Right atrium auricular region (tissue), 2 donors: ENCODE measurements around the gene CCDC83. TPM values are rescaled to one million over a fixed set of nuclear protein-coding genes. Genes with fewer than 3 reads are reported as not detected.
"Not testable (repeated sequence)": the region's sequence is repeated elsewhere in the genome, so short reads cannot be mapped to it uniquely, and the experiment has no call there.

Experiments
- DNase-seq: peaks from one replicate; pipeline ENCODE4 v3.0.0-alpha.2; 2019; ENCODE audit warnings: low spot score
- H3K27ac ChIP-seq, 2 donors: fragments of 200-600 bp; sonication (generic); 1 replicate in 1 of 2; 2 replicates in 1 of 2; pipeline ENCODE4 v1.5.1; 2016 to 2019
- H3K27me3 ChIP-seq, 2 donors: fragments of 200-600 bp; sonication (generic); one replicate each; pipeline versions ENCODE4 v1.5.1 to v1.6.0; 2017 to 2019
- H3K36me3 ChIP-seq: fragments of 200-600 bp; sonication (generic); one replicate; pipeline ENCODE4 v1.5.1; 2016
- H3K4me1 ChIP-seq, 2 donors: fragments of 200-600 bp; sonication (generic); one replicate each; pipeline versions ENCODE4 v1.5.1 to v1.6.0; 2017 to 2019
- H3K4me3 ChIP-seq, 2 donors: fragments of 200-600 bp; sonication (generic); 1 replicate in 1 of 2; 2 replicates in 1 of 2; pipeline ENCODE4 v1.5.1; 2017 to 2019; ENCODE audit warnings: mild to moderate bottlenecking in 1 of 2, moderate library complexity in 1 of 2
- H3K9me3 ChIP-seq, 2 donors: fragments of 200-600 bp; sonication (generic); one replicate each; pipeline ENCODE4 v1.5.1; 2019
- total RNA-seq, 2 donors: library from RNA; depleted of rRNA; stranded (reverse); fragments of >200 nt; gene quantifications; one replicate each; pipeline ENCODE4 v1.1.0, GENCODE V29; 2016
- TF ChIP-seq, protein P1 (sequence below), 2 donors: fragments of 200-600 bp; sonication (generic); IDR thresholded peaks; one replicate each; pipeline ENCODE4 v1.5.1; 2019; ENCODE audit warnings: antibody characterized with exemption in 2 of 2

The CCDC83 gene
- total RNA-seq, 2 donors from 2014 or later = not detected

DNA sequence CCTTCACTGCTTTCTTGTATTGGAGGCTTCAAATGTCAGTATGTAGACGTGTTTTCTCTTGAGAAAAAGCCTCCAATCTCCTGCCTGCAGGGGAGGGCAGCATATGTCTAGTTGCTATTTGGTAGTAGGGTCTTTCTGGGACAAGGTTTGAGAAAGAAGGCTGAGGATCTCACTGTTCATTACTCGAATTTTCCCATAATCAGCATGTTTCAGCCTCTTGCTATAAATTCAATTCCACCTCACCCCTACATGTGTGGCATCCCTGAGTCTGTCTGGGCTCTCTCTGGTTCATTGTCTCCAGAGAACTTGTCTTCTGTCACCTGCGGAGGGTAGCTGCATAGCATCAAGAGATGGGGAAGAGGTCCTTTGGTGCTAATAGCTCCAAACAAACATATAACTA lies 19.5 kb upstream of the CCDC83 start:
- no peak overlapping the region for H3K4me3 ChIP-seq
- H3K9me3 ChIP-seq = peaks cover 0 to 10% of the 10 kb centered on the region in 2 donors
- TF ChIP-seq, protein P1, sequence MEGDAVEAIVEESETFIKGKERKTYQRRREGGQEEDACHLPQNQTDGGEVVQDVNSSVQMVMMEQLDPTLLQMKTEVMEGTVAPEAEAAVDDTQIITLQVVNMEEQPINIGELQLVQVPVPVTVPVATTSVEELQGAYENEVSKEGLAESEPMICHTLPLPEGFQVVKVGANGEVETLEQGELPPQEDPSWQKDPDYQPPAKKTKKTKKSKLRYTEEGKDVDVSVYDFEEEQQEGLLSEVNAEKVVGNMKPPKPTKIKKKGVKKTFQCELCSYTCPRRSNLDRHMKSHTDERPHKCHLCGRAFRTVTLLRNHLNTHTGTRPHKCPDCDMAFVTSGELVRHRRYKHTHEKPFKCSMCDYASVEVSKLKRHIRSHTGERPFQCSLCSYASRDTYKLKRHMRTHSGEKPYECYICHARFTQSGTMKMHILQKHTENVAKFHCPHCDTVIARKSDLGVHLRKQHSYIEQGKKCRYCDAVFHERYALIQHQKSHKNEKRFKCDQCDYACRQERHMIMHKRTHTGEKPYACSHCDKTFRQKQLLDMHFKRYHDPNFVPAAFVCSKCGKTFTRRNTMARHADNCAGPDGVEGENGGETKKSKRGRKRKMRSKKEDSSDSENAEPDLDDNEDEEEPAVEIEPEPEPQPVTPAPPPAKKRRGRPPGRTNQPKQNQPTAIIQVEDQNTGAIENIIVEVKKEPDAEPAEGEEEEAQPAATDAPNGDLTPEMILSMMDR (IDR thresholded peaks at IDR 0.05) = no peak
- DNase-seq = no peak
- no peaks in the 10 kb centered on the region for H3K36me3 ChIP-seq
- no peaks in the 10 kb centered on the region for H3K4me1 ChIP-seq
- H3K27ac ChIP-seq = no peak overlapping the region
- no peaks in the 10 kb centered on the region for H3K27me3 ChIP-seq

DNA sequence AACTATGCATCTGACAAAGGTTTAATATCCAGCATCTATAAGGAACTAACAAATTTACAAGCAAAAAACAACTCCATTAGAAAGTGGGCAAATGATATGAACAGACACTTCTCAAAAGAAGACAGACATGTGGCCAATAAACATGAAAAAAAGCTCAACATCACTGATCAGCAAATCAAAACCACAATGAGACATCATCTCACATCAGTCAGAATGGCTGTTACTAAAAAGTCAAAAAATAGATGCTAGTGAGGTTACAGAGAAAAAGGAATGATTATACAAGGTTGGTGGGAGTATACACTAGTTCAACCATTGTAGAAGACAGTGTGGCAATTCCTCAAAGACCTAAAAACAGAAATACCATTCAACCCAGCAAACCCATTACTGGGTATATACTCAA lies 14.3 kb upstream of the CCDC83 start:
- not testable (repeated sequence) for H3K36me3 ChIP-seq, H3K27me3 ChIP-seq, H3K4me3 ChIP-seq, DNase-seq, H3K4me1 ChIP-seq, H3K9me3 ChIP-seq, H3K27ac ChIP-seq

DNA sequence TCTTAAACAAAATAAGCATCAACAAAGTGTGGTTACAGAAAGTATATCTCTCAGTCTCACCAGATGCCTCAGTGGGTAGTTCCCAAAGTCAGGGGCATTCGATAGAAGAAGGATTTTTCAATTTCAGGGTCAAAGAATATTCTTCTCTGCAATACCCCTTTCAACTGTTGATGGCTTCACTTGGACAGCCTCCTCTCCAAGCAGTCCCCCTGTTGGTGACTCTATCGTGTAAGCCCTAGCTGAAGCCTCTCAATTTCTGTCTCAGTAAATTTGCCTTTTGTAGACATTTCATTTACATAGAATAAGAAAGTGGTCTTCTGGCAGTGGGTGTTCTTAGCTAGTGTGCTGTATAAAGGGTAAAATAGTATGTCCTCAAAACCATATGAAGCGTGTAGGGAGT lies 11.3 kb upstream of the CCDC83 start:
- DNase-seq = no peak
- no peaks in the 10 kb centered on the region for H3K36me3 ChIP-seq
- no peaks in the 10 kb centered on the region for H3K27me3 ChIP-seq
- no peak overlapping the region for H3K4me3 ChIP-seq
- no peaks in the 10 kb centered on the region for H3K9me3 ChIP-seq
- TF ChIP-seq, protein P1 (IDR thresholded peaks at IDR 0.05) = no peak
- no peaks in the 10 kb centered on the region for H3K4me1 ChIP-seq
- H3K27ac ChIP-seq = no peak overlapping the region

- Histone ChIP-seq H3K27ac (no peak overlapping the region), H3K36me3 (no peaks in the 10 kb centered on the region), H3K4me1 (no peaks in the 10 kb centered on the region), H3K4me3 (no peak overlapping the region), H3K27me3 (no peaks in the 10 kb centered on the region), H3K9me3 (no peaks in the 10 kb centered on the region)
- TF ChIP-seq, protein P1 (IDR thresholded peaks at IDR 0.05) = no peak
- DNase-seq = no peak
These were observed 10.6 kb upstream of the CCDC83 start for GRCh38 chr11:85844439-85845123.

- H3K9me3 ChIP-seq = no peaks in the 10 kb centered on the region
- H3K27me3 ChIP-seq = no peaks in the 10 kb centered on the region
- H3K27ac ChIP-seq = no peak overlapping the region
- TF ChIP-seq, protein P1 (IDR thresholded peaks at IDR 0.05) = no peak
- no peak for DNase-seq
- H3K4me1 ChIP-seq = no peaks in the 10 kb centered on the region
- H3K36me3 ChIP-seq = no peaks in the 10 kb centered on the region
- no peak overlapping the region for H3K4me3 ChIP-seq
These were observed 10.0 kb upstream of the CCDC83 start for GRCh38 chr11:85845124-85845631.

DNA sequence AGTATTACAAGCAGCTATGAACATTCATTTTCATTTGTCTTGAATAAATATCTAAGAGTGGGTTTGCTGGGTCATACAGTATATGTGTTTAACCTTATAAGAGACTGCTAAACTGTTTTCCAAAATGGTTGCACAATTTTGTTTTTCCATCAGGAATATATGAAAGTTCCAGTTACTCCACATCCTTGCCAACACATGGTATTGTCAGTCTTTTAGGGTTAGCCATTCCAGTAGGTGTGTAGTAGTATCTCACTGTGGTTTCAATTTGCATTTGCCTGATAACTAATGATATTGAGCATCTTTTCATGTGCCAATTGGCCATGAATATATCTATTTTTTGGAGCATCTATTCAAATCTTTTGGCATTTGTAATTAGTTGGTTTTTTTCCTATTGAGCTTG lies 7.7 kb upstream of the CCDC83 start:
- Histone ChIP-seq H3K4me3 (no peak overlapping the region), H3K9me3 (no peaks in the 10 kb centered on the region), H3K4me1 (no peaks in the 10 kb centered on the region), H3K27ac (no peak overlapping the region), H3K27me3 (no peaks in the 10 kb centered on the region), H3K36me3 (no peaks in the 10 kb centered on the region)
- TF ChIP-seq, protein P1 (IDR thresholded peaks at IDR 0.05) = no peak
- DNase-seq = no peak
